ENCODE data around the gene APOBEC3C. TPM values are rescaled to one million over a fixed set of nuclear protein-coding genes. Genes with fewer than 3 reads are reported as not detected.
"Not testable (repeated sequence)": the region's sequence is repeated elsewhere in the genome, so short reads cannot be mapped to it uniquely, and the experiment has no call there.

The APOBEC3C gene
- polyA plus RNA-seq, 1 donor from 2014 or later: not detected

DNA sequence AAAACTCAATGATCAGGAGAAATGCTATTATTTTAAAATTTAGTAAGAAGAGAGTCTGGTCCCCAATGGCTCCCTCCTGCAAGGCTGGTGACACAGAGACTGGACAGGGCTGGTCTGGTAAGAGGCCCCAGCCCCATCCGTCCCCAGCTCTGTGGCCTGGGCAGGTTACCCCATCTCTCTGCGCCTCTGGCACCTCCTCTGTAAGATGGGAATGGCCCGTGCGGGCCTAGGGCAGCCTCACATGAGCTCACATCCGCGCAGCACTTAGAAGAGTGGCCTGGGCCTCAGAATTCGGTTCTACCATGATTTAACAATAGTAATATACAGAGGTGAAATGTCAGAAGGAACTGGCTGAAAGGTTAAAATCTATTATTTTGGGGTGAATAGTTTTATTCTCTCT lies 27.9 kb downstream of the APOBEC3C start:
- no peaks in the 10 kb centered on the region for H3K36me3 ChIP-seq (ENCODE audit: insufficient read depth, low read length)

DNA sequence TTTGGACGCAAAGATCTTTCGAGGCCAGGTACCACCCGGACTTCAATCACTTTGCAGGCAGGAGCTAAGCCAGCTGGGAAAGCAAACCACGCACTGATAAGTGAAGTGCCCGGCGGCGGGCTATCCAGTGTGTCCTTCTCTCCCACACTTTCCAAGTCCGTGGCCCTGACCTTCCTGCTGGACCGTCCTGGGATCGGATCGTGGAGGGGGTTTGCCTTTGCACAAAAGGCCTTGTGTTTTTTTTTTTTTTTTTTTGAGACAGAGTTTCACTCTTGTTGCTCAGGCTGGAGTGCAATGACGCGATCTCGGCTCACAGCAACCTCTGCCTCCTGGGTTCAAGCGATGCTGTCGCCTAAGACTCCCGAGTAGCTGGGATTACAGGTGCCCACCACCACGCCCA lies 29.0 kb downstream of the APOBEC3C start:
- H3K9ac ChIP-seq (ENCODE audit: low read length); H3K9me2 ChIP-seq (ENCODE audit: insufficient read depth, low read length); H3F3A ChIP-seq (ENCODE audit: insufficient read depth, low read length, poor library complexity, severe bottlenecking); H3K79me2 ChIP-seq (replicated peaks; ENCODE audit: insufficient read depth, low read length); H3K27ac ChIP-seq (ENCODE audit: low read length); H3K4me3 ChIP-seq (ENCODE audit: low read length); H3K36me3 ChIP-seq (ENCODE audit: insufficient read depth, low read length); H2AFZ ChIP-seq (ENCODE audit: low read depth, low read length); H4K20me1 ChIP-seq (ENCODE audit: insufficient read depth); H3K4me2 ChIP-seq (ENCODE audit: low read length); H3K27me3 ChIP-seq (ENCODE audit: insufficient read depth, low read depth, low read length); H3K9me3 ChIP-seq (ENCODE audit: low read length): not testable (repeated sequence)

More for the DNA sequence above, 27.9 kb downstream of the APOBEC3C start:
- Histone ChIP-seq H4K20me1 (ENCODE audit: insufficient read depth) (no peaks in the 10 kb centered on the region), H3K27ac (ENCODE audit: low read length) (no peak overlapping the region), H3K9me2 (ENCODE audit: insufficient read depth, low read length) (no peaks in the 10 kb centered on the region), H3K4me3 (ENCODE audit: low read length) (no peak overlapping the region), H2AFZ (ENCODE audit: low read depth, low read length) (no peak overlapping the region), H3K79me2 (replicated peaks; ENCODE audit: insufficient read depth, low read length) (no peaks in the 10 kb centered on the region), H3F3A (ENCODE audit: insufficient read depth, low read length, poor library complexity, severe bottlenecking) (no peaks in the 10 kb centered on the region), H3K9ac (ENCODE audit: low read length) (no peak overlapping the region), H3K4me2 (ENCODE audit: low read length) (no peak overlapping the region), H3K27me3 (ENCODE audit: insufficient read depth, low read depth, low read length) (no peaks in the 10 kb centered on the region), H3K9me3 (ENCODE audit: low read length) (no peaks in the 10 kb centered on the region)
- TF ChIP-seq POLR2AphosphoS5 (IDR thresholded peaks at IDR 0.05): no peak
- TF ChIP-seq, protein P1, sequence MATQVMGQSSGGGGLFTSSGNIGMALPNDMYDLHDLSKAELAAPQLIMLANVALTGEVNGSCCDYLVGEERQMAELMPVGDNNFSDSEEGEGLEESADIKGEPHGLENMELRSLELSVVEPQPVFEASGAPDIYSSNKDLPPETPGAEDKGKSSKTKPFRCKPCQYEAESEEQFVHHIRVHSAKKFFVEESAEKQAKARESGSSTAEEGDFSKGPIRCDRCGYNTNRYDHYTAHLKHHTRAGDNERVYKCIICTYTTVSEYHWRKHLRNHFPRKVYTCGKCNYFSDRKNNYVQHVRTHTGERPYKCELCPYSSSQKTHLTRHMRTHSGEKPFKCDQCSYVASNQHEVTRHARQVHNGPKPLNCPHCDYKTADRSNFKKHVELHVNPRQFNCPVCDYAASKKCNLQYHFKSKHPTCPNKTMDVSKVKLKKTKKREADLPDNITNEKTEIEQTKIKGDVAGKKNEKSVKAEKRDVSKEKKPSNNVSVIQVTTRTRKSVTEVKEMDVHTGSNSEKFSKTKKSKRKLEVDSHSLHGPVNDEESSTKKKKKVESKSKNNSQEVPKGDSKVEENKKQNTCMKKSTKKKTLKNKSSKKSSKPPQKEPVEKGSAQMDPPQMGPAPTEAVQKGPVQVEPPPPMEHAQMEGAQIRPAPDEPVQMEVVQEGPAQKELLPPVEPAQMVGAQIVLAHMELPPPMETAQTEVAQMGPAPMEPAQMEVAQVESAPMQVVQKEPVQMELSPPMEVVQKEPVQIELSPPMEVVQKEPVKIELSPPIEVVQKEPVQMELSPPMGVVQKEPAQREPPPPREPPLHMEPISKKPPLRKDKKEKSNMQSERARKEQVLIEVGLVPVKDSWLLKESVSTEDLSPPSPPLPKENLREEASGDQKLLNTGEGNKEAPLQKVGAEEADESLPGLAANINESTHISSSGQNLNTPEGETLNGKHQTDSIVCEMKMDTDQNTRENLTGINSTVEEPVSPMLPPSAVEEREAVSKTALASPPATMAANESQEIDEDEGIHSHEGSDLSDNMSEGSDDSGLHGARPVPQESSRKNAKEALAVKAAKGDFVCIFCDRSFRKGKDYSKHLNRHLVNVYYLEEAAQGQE (IDR thresholded peaks at IDR 0.05; ENCODE audit: borderline replicate concordance): no peak
- no peak for TF ChIP-seq SMC3 (conservative IDR thresholded peaks at IDR 0.05; ENCODE audit: poor library complexity)
- TF ChIP-seq RAD21 (conservative IDR thresholded peaks at IDR 0.05): no peak
- TF ChIP-seq EP300 (conservative IDR thresholded peaks at IDR 0.05; ENCODE audit: poor library complexity, severe bottlenecking): no peak
- TF ChIP-seq, protein P2, sequence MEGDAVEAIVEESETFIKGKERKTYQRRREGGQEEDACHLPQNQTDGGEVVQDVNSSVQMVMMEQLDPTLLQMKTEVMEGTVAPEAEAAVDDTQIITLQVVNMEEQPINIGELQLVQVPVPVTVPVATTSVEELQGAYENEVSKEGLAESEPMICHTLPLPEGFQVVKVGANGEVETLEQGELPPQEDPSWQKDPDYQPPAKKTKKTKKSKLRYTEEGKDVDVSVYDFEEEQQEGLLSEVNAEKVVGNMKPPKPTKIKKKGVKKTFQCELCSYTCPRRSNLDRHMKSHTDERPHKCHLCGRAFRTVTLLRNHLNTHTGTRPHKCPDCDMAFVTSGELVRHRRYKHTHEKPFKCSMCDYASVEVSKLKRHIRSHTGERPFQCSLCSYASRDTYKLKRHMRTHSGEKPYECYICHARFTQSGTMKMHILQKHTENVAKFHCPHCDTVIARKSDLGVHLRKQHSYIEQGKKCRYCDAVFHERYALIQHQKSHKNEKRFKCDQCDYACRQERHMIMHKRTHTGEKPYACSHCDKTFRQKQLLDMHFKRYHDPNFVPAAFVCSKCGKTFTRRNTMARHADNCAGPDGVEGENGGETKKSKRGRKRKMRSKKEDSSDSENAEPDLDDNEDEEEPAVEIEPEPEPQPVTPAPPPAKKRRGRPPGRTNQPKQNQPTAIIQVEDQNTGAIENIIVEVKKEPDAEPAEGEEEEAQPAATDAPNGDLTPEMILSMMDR (IDR thresholded peaks at IDR 0.05; ENCODE audit: poor library complexity, severe bottlenecking): no peak
- TF ChIP-seq TAF1 (IDR thresholded peaks at IDR 0.05; ENCODE audit: low read depth): no peak
- TF ChIP-seq MXI1 (conservative IDR thresholded peaks at IDR 0.05; ENCODE audit: poor library complexity, severe bottlenecking): no peak
- no peak for TF ChIP-seq EZH2 (IDR thresholded peaks at IDR 0.05; ENCODE audit: borderline replicate concordance, insufficient read depth, low read length, poor library complexity, severe bottlenecking)

DNA sequence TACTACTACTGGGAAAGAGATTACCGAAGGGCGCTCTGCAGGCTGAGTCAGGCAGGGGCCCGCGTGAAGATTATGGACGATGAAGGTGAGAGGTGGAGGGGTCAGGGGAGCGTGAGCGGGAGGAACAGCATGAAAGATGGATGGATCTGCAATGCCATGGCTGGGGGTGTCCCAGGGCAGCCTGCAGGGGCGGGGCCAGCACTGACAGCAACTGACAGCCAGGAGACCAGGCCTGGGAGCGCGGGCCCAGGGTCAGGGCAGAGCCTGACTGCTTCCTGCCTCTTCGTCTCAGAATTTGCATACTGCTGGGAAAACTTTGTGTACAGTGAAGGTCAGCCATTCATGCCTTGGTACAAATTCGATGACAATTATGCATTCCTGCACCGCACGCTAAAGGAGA lies 31.1 kb downstream of the APOBEC3C start:
- H3K9me3 ChIP-seq (ENCODE audit: low read length); H3K27ac ChIP-seq (ENCODE audit: low read length); H3K36me3 ChIP-seq (ENCODE audit: insufficient read depth, low read length); H3K27me3 ChIP-seq (ENCODE audit: insufficient read depth, low read depth, low read length); H3F3A ChIP-seq (ENCODE audit: insufficient read depth, low read length, poor library complexity, severe bottlenecking); H2AFZ ChIP-seq (ENCODE audit: low read depth, low read length); H3K9me2 ChIP-seq (ENCODE audit: insufficient read depth, low read length); H3K4me3 ChIP-seq (ENCODE audit: low read length); H3K79me2 ChIP-seq (replicated peaks; ENCODE audit: insufficient read depth, low read length); H3K9ac ChIP-seq (ENCODE audit: low read length); H3K4me2 ChIP-seq (ENCODE audit: low read length); H4K20me1 ChIP-seq (ENCODE audit: insufficient read depth): not testable (repeated sequence)

DNA sequence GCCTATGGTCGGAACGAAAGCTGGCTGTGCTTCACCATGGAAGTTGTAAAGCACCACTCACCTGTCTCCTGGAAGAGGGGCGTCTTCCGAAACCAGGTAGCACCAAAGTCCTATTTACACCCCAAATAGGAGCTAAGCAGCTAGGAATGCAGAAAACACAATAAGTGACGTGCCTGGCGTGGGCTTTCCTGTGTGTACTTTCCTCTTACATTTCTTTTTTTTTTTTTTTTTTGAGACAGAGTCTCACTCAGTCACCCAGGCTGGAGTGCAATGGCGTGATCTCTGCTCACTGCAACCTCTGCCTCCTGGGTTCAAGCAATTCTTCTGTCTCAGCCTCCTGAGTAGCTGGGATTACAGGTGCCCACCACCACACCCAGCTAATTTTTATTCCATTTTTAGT lies 35.4 kb downstream of the APOBEC3C start:
- not testable (repeated sequence) for H2AFZ ChIP-seq (ENCODE audit: low read depth, low read length); H3K79me2 ChIP-seq (replicated peaks; ENCODE audit: insufficient read depth, low read length)

DNA sequence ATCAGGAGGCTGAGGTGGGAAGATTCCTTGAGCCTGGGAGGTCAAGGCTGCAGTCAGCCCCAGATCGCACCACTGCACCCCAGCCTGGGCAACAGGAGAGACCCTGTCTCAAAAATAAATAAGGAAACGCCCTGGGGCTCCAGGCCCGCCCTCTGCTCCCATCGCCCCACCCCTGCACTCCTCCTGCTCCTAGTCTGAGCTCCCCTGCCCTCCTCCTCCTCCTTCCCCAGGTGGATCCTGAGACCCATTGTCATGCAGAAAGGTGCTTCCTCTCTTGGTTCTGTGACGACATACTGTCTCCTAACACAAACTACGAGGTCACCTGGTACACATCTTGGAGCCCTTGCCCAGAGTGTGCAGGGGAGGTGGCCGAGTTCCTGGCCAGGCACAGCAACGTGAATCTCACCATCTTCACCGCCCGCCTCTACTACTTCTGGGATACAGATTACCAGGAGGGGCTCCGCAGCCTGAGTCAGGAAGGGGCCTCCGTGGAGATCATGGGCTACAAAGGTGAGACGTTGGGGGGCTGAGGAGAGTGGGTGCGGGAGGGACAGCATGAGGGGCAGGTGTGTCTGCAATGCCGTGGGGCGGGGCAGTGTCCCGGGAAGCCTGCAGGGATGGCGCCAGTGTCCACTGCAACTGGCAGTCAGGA lies 37.9 kb downstream of the APOBEC3C start:
- H3K36me3 ChIP-seq (ENCODE audit: insufficient read depth, low read length); H2AFZ ChIP-seq (ENCODE audit: low read depth, low read length); H3K9ac ChIP-seq (ENCODE audit: low read length); H3K4me3 ChIP-seq (ENCODE audit: low read length); H3K27ac ChIP-seq (ENCODE audit: low read length); H3K4me2 ChIP-seq (ENCODE audit: low read length); H4K20me1 ChIP-seq (ENCODE audit: insufficient read depth); H3K79me2 ChIP-seq (replicated peaks; ENCODE audit: insufficient read depth, low read length); H3K9me3 ChIP-seq (ENCODE audit: low read length); H3K27me3 ChIP-seq (ENCODE audit: insufficient read depth, low read depth, low read length); H3K9me2 ChIP-seq (ENCODE audit: insufficient read depth, low read length); H3F3A ChIP-seq (ENCODE audit: insufficient read depth, low read length, poor library complexity, severe bottlenecking): not testable (repeated sequence)

More for the DNA sequence above, 35.4 kb downstream of the APOBEC3C start:
- H3K9me3 ChIP-seq (ENCODE audit: low read length); H3K9me2 ChIP-seq (ENCODE audit: insufficient read depth, low read length); H3K9ac ChIP-seq (ENCODE audit: low read length); H3K36me3 ChIP-seq (ENCODE audit: insufficient read depth, low read length); H3K27ac ChIP-seq (ENCODE audit: low read length); H3F3A ChIP-seq (ENCODE audit: insufficient read depth, low read length, poor library complexity, severe bottlenecking); H3K27me3 ChIP-seq (ENCODE audit: insufficient read depth, low read depth, low read length); H3K4me2 ChIP-seq (ENCODE audit: low read length); H3K4me3 ChIP-seq (ENCODE audit: low read length); H4K20me1 ChIP-seq (ENCODE audit: insufficient read depth): not testable (repeated sequence)

All from neural cell (in vitro differentiated cells).